D721Med (cell line): ENCODE measurements around the gene ABTB1.
"Not testable (repeated sequence)": the region's sequence is repeated elsewhere in the genome, so short reads cannot be mapped to it uniquely, and the experiment has no call there.

Experiments
- DNase-seq: peaks from one replicate; pipeline ENCODE4 v3.0.0; 2011; ENCODE audit warnings: low spot score; ENCODE audit not compliant: insufficient read length
- FAIRE-seq: peaks from 2 replicates; lab custom pipeline; 2011; peaks lifted over from hg19 to GRCh38; lab: Jason Lieb, UNC
- TF ChIP-seq, protein P1 (sequence below): IDR thresholded peaks from 2 replicates; pipeline ENCODE4 v1.5.1; 2012; ENCODE audit warnings: mild to moderate bottlenecking, control low read depth; ENCODE audit not compliant: insufficient read depth; ENCODE audit errors: missing control alignments

ABTB1 gene

DNA sequence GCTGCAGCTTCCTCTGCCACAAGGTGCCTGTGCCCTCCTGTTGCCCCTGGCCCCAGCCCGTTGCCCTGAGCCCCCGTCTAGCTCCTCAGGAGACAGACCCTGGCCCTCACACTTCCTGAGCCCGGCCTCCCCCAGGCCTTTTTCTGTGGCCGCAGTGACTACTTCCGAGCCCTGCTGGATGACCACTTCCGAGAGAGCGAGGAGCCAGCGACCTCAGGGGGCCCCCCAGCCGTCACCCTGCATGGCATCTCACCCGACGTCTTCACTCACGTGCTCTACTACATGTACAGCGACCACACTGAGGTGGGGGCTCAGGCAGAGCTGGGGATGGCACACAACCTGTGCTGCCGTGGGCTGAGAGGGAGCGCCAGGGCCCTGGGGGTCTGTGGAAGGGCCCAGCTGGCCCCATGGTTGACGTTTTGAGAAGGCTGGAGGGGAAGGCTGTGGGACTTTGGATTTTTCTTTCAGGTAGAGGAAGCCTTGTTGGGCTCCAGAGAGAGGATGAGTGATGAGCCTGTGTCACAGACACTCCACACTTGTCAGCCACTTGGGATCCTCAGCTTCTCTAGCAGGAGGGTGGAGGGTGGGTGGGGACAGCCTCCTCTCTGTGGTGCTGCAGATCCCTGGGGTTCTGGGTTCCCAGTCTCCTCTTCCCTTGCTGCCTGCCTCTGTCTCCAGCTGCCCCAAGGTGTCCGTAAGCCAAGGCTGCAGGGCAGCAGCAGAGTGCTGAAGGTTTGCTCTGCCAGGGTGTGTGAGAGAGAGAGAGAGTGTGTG is 5.0 kb downstream of the ABTB1 start:
- FAIRE-seq, result no peak
- no peak for DNase-seq
- TF ChIP-seq, protein P1, sequence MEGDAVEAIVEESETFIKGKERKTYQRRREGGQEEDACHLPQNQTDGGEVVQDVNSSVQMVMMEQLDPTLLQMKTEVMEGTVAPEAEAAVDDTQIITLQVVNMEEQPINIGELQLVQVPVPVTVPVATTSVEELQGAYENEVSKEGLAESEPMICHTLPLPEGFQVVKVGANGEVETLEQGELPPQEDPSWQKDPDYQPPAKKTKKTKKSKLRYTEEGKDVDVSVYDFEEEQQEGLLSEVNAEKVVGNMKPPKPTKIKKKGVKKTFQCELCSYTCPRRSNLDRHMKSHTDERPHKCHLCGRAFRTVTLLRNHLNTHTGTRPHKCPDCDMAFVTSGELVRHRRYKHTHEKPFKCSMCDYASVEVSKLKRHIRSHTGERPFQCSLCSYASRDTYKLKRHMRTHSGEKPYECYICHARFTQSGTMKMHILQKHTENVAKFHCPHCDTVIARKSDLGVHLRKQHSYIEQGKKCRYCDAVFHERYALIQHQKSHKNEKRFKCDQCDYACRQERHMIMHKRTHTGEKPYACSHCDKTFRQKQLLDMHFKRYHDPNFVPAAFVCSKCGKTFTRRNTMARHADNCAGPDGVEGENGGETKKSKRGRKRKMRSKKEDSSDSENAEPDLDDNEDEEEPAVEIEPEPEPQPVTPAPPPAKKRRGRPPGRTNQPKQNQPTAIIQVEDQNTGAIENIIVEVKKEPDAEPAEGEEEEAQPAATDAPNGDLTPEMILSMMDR, result no peak

- DNase-seq, result no peak
- TF ChIP-seq, protein P1, result no peak
- FAIRE-seq, result no peak
Measured at GRCh38 chr3:127678315-127678599, 5.5 kb downstream of the ABTB1 start.

DNA sequence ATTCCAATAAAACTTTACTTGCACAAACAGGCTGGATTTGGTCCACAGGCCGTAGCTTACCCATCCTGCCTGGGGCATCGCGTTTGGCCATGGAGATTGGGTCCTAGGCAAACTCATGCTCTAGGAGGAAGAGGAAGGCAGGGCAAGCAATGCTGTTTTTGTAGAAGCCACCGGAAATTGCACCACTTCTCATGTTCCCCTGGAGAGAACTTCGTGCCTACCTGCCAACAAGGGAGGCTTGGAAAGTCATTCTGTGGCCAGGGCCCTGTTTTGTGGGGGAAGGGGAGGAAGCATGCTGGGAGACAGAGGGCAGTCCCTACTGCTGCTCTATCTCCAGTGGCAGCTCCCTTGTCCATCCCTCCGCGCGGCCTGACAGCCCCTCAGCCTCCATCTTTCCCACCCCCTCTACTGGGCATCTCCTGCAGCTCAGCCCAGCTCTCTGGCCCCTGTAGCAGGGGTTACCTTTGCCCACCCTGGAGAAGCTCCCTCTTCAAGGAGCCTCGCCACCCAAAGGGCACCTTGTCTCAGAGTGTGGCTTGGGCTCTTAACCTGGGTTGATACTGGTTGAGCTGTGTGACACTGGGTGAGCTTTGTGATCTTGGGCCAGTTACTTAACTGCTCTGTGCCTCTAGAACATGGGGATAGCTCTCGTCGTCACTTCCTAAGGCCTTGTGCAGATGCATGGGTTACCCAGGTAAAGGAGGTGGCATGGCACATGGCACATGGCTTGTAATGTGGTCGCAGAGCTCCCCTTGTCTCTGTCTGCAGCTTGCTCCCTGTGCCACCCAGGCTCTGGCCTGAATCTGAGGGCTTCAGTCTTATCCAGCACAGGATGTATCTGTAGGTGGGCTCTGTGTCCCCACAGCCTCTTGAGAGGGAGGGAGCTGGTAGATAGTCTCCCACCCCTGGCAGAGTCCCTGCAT is 6.1 kb downstream of the ABTB1 start:
- TF ChIP-seq, protein P1, result no peak
- no peak for FAIRE-seq
- no peak for DNase-seq

DNA sequence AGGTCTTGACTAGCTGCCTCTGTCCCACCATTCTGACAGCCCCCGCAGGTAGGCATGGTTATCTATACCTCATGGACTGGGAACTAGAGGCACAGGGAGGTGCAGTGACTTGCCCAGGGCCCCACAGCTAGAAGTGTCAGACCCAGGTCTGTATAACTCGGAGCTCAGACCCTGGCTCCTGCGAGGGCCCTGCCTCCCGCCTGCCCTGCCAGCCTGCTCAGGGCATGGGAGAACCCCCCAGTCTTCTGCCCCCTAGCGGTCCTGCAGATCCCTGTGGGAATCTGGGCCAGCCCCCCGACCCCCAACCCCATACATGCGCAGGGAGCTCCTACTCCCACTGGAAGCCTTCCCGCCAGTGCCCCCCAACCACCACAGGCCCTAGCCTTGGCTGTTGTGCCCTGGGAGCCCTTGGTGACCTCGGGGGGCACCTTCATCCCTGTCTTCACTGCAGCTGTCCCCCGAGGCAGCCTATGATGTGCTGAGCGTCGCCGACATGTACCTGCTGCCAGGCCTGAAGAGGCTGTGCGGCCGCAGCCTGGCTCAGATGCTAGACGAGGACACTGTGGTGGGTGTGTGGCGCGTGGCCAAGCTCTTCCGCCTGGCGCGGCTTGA is 6.9 kb downstream of the ABTB1 start:
- DNase-seq (no peak), FAIRE-seq (no peak)
- TF ChIP-seq, protein P1, result no peak

DNA sequence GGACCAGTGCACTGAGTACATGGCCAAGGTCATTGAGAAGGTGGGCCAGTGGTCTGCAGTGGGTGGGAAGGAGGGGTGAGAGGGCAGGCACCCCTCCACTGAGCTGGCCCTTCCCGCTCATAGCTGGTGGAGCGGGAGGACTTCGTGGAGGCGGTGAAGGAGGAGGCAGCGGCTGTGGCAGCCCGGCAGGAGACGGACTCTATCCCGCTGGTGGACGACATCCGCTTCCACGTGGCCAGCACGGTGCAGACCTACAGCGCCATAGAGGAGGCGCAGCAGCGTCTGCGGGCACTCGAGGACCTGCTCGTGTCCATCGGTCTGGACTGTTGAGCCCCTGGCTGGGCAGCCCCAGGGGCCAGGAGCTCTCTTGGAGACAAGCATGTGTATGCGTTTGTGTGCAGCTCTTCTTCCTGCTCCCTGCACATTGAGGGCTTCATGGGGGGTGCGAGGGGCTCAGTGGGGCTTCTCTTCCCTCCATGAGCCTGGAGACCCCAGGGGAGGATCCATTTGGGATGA is 7.5 kb downstream of the ABTB1 start:
- FAIRE-seq (no peak), DNase-seq (no peak)
- TF ChIP-seq, protein P1, result no peak

DNA sequence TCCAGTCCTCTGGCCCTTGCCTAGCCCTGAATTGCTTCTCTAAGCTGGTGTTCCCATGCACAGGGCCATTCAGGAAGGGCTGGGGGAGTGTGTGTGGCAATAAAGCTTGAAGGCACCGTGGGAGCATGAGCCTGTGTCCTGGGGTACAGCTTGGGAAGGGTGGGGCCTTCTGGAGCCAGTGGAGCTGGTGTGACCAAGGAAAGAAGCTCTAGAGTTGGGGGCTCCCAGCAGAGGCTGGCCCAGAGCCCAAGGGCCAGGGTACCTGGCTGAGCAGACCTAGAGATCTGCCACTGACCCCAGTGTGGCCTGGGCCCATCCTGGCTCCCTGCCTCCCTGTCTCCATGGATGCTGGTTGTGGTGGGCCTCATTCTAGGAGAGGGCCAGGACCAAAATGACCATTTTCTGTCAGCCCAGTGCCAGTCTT is 8.1 kb downstream of the ABTB1 start:
- TF ChIP-seq, protein P1, result no peak
- FAIRE-seq (no peak), DNase-seq (no peak)

DNA sequence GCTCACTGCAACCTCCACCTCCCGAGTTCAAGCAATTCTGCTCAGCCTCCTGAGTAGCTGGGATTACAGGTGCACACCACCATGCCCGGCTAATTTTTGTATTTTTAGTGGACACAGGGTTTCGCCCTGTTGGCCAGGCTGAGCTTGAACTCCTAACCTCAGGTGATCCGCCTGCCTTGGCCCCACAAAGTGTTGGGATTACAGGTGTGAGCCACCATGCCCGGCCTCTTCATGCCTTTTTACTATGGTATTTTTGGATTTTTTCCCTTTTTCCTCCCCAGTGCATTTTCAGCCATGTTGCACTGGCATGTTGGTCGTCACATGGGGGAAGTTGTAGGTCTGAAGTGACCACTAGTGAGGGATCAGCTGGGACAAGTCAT is 9.4 kb downstream of the ABTB1 start:
- FAIRE-seq, DNase-seq: not testable (repeated sequence)
